Vagina (tissue), 2 donors: Measurements from ENCODE around the gene SDR9C7.
"Not testable (repeated sequence)": the region's sequence is repeated elsewhere in the genome, so short reads cannot be mapped to it uniquely, and the experiment has no call there.

Experiments
- POLR2A ChIP-seq, 2 donors: fragments of 450-650 bp; IDR thresholded peaks; one replicate each; pipeline ENCODE4 v1.6.1; 2017; ENCODE audit warnings: antibody characterized with exemption in 2 of 2, mild to moderate bottlenecking in 2 of 2, moderate library complexity in 2 of 2
- TF ChIP-seq, protein P1 (sequence below), 3 experiments: fragments of 450-650 bp in 2 of 3; fragments of 200-600 bp in 1 of 3; sonication (generic) in 1 of 3; IDR thresholded peaks; one replicate each; pipeline ENCODE4 v1.5.1; 2017 to 2019; ENCODE audit warnings: antibody characterized with exemption in 3 of 3, mild to moderate bottlenecking in 2 of 3, moderate library complexity in 2 of 3

DNA sequence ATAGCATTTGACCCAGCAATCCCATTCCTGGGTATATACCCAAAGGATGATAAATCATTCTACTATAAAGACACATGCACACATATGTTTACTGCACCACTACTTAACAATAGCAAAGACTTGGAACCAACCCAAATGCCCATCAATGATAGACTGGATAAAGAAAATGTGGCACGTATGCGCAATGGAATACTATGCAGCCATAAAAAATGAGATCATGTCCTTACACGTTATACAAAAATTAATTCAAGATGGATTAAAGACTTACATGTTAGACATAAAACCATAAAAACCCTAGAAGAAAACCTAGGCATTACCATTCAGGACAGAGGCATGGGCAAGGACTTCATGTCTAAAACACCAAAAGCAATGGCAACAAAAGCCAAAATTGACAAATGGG is 16.1 kb downstream of the SDR9C7 start:
- TF ChIP-seq, protein P1, sequence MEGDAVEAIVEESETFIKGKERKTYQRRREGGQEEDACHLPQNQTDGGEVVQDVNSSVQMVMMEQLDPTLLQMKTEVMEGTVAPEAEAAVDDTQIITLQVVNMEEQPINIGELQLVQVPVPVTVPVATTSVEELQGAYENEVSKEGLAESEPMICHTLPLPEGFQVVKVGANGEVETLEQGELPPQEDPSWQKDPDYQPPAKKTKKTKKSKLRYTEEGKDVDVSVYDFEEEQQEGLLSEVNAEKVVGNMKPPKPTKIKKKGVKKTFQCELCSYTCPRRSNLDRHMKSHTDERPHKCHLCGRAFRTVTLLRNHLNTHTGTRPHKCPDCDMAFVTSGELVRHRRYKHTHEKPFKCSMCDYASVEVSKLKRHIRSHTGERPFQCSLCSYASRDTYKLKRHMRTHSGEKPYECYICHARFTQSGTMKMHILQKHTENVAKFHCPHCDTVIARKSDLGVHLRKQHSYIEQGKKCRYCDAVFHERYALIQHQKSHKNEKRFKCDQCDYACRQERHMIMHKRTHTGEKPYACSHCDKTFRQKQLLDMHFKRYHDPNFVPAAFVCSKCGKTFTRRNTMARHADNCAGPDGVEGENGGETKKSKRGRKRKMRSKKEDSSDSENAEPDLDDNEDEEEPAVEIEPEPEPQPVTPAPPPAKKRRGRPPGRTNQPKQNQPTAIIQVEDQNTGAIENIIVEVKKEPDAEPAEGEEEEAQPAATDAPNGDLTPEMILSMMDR (IDR thresholded peaks at IDR 0.05), result not testable (repeated sequence)
- TF ChIP-seq POLR2A (IDR thresholded peaks at IDR 0.05), result not testable (repeated sequence)
